ENCODE data around the gene COL7A1. TPM values are rescaled to one million over a fixed set of nuclear protein-coding genes. Genes with fewer than 3 reads are reported as not detected.
A peak's percentile ranks its signal among the peaks of the same experiment; 100 is the strongest.

COL7A1 gene
- total RNA-seq, 3 donors from 2014 or later (not counting 1 experiment from before 2014, with no cell fraction given), result 0.54 to 1.7 (median 1.4) TPM

- DNase-seq, result peak in 1 of 2 donors; percentile 59
- no peak overlapping the region for H3K27ac ChIP-seq (ENCODE audit: low read length)
These were observed 80.5 kb downstream of the COL7A1 start for GRCh38 chr3:48514431-48515227.

More at GRCh38 chr3:48514431-48515227, 80.5 kb downstream of the COL7A1 start:
- Mint-ChIP-seq H3K27ac (no peak overlapping the region), H3K4me1 (peaks cover 8 to 19% of the 10 kb centered on the region in 2 donors), H3K9me3 (no peaks in the 10 kb centered on the region), H3K4me3 (no peak overlapping the region), H3K27me3 (ENCODE audit: low read depth in 2 of 2) (no peaks in the 10 kb centered on the region), H3K36me3 (no peaks in the 10 kb centered on the region)
- H3K4me1 ChIP-seq (ENCODE audit: control insufficient read depth, insufficient read depth, low read length), result peaks cover 50% of the 10 kb centered on the region
- no peak overlapping the region for H3K4me3 ChIP-seq (ENCODE audit: low read length)
- H3K36me3 ChIP-seq (ENCODE audit: control insufficient read depth, insufficient read depth, low read length), result no peaks in the 10 kb centered on the region
- 34% methylated on average over 7 of the region's 8 CpGs for WGBS (ENCODE audit: insufficient coverage)
- H3K9me3 ChIP-seq (ENCODE audit: control insufficient read depth, insufficient read depth, low read length), result no peaks in the 10 kb centered on the region
- intact Hi-C loops (cut with micrococcal nuclease), result no loop called here
- TF ChIP-seq CTCF (IDR thresholded peaks at IDR 0.05), result no peak
- ATAC-seq, result no peak
- H3K27me3 ChIP-seq (ENCODE audit: control insufficient read depth, insufficient read depth, low read length), result no peaks in the 10 kb centered on the region

Other genes starting within 250 kb of the COL7A1 start
- under 1 TPM in 1 of 3 donors, not detected in 2; 0.25 TPM for gene FBXW12, start 223.1 kb downstream of the COL7A1 start, total RNA-seq
- gene PLXNB1, start 165.2 kb downstream of the COL7A1 start, total RNA-seq, result 1 to 10 TPM; 4.3 to 5.0 (median 4.4) TPM
- 1 to 10 TPM; 4.4 to 8.8 (median 6.8) TPM for gene CCDC51, start 155.2 kb downstream of the COL7A1 start, total RNA-seq
- 100 to 1,000 TPM; 192 to 239 (median 229) TPM for gene TMA7, start 155.1 kb downstream of the COL7A1 start, total RNA-seq
- gene ATRIP, start 148.6 kb downstream of the COL7A1 start, total RNA-seq, result 10 to 100 TPM in 2 of 3 donors, 1 to 10 TPM in 1; 8.5 to 11.0 (median 10.6) TPM
- gene SHISA5, start 91.2 kb downstream of the COL7A1 start, total RNA-seq, result 100 to 1,000 TPM; 211 to 237 (median 218) TPM
- 1 to 10 TPM; 2.4 to 4.3 (median 3.6) TPM for gene PFKFB4, start 38.5 kb downstream of the COL7A1 start, total RNA-seq
- gene UCN2, start 31.5 kb downstream of the COL7A1 start, total RNA-seq, result not detected
- gene UQCRC1, start 14.3 kb upstream of the COL7A1 start, total RNA-seq, result 100 to 1,000 TPM; 117 to 139 (median 124) TPM
- not detected for gene TMEM89, start 26.4 kb upstream of the COL7A1 start, total RNA-seq
- 10 to 100 TPM; 25.8 to 37.6 (median 32.3) TPM for gene SLC26A6, start 40.1 kb upstream of the COL7A1 start, total RNA-seq
- 1 to 10 TPM; 2.0 to 3.4 (median 2.6) TPM for gene CELSR3, start 67.6 kb upstream of the COL7A1 start, total RNA-seq
- gene NCKIPSD, start 90.6 kb upstream of the COL7A1 start, total RNA-seq, result 10 to 100 TPM; 12.2 to 14.1 (median 12.8) TPM
- gene IP6K2, start 121.9 kb upstream of the COL7A1 start, total RNA-seq, result 100 to 1,000 TPM; 140 to 151 (median 148) TPM

All from natural killer cell (primary cell).